Upper lobe of right lung (tissue), 1 donor: ENCODE results near the gene SLC30A4. TPM values are rescaled to one million over a fixed set of nuclear protein-coding genes. Genes with fewer than 3 reads are reported as not detected.

Source experiments
- ATAC-seq: fragments of 200-7000 bp; cut with Tn5 transposase; one replicate; pipeline ENCODE4 v1.9.1; 2020; ENCODE audit warnings: mild to moderate bottlenecking, moderate library complexity
- DNase-seq: peaks from one replicate; pipeline ENCODE4 v3.0.0-alpha.2; 2020
- H3K27ac ChIP-seq: fragments of 200-600 bp; one replicate; pipeline ENCODE4 v1.8.0; 2022
- H3K27me3 ChIP-seq: fragments of 200-600 bp; one replicate; pipeline ENCODE4 v1.8.0; 2022; ENCODE audit warnings: mild to moderate bottlenecking
- H3K36me3 ChIP-seq: fragments of 200-600 bp; one replicate; pipeline ENCODE4 v1.8.0; 2022
- H3K4me1 ChIP-seq: fragments of 200-600 bp; one replicate; pipeline ENCODE4 v1.8.0; 2022
- H3K4me3 ChIP-seq: fragments of 200-600 bp; one replicate; pipeline ENCODE4 v1.8.0; 2022; ENCODE audit warnings: mild to moderate bottlenecking
- H3K9me3 ChIP-seq: fragments of 200-600 bp; one replicate; pipeline ENCODE4 v1.8.0; 2022
- intact Hi-C: fragments of 100-400 bp; cut with DNase I; formaldehyde crosslinking; loops from one replicate; pipeline ENCODE4 v1.11.0; 2022
- total RNA-seq: library from RNA; stranded (reverse); fragmentation: NEBNext Ultra II Directional; extraction: Animal tissue kit (Norgen Biotek cat#: 25700); gene quantifications from one replicate; pipeline ENCODE4 v1.2.1, GENCODE V29; 2021
- TF ChIP-seq, protein P1 (sequence below): fragments of 200-600 bp; IDR thresholded peaks from one replicate; pipeline ENCODE4 v1.8.0; 2022; ENCODE audit warnings: antibody characterized with exemption
- donor health status: DM: no; HTN: yes; CAD: no; lungs with severe emphysema.

Gene SLC30A4
- total RNA-seq, 1 donor from 2014 or later, result 6.7 TPM

DNA sequence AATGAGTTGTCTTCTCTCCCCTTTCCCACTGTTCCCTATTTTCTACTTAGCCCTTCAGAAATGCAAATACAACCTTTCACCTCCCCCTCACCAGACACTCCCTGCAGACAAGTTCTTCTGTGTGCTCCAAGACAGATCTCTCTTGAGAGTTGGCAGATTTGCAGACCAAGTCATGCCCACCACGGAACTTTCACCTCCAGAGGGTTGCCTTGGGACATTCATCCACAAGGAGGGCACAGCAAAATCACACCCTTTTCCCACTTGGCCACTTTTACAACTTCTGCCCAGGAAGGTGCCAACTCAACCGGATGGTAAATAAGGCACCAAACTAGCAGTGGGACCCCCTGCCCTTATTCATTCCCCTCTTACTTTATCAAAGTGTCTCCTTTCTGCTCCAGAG, 53.5 kb downstream of the SLC30A4 start:
- Histone ChIP-seq H3K4me3 (no peak overlapping the region), H3K9me3 (no peaks in the 10 kb centered on the region), H3K27ac (no peak overlapping the region), H3K36me3 (no peaks in the 10 kb centered on the region), H3K4me1 (no peaks in the 10 kb centered on the region), H3K27me3 (peaks cover 6% of the 10 kb centered on the region)
- ATAC-seq, result no peak
- intact Hi-C loops, result no loop called here
- DNase-seq, result no peak
- TF ChIP-seq, protein P1, sequence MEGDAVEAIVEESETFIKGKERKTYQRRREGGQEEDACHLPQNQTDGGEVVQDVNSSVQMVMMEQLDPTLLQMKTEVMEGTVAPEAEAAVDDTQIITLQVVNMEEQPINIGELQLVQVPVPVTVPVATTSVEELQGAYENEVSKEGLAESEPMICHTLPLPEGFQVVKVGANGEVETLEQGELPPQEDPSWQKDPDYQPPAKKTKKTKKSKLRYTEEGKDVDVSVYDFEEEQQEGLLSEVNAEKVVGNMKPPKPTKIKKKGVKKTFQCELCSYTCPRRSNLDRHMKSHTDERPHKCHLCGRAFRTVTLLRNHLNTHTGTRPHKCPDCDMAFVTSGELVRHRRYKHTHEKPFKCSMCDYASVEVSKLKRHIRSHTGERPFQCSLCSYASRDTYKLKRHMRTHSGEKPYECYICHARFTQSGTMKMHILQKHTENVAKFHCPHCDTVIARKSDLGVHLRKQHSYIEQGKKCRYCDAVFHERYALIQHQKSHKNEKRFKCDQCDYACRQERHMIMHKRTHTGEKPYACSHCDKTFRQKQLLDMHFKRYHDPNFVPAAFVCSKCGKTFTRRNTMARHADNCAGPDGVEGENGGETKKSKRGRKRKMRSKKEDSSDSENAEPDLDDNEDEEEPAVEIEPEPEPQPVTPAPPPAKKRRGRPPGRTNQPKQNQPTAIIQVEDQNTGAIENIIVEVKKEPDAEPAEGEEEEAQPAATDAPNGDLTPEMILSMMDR, result no peak

DNA sequence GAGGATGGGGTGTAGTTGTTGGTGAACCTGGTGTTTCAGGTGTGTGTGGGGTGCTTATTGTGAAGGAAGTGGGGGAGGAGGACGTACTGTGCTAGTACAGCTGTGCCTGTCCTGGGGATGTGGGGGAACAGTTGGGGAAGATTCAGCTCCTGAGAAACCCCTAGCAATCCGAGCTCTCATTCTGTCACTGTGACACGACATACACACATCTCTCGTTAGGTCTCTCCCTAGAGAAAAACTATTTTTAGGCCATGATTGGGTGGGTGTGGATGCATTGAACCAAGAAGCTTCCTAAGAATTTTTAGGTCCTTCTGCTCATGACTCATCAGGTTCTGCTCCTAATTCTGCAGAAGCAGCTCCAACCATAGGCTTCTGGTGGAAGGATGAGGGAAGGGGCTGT, 54.3 kb downstream of the SLC30A4 start:
- ATAC-seq, result no peak
- Histone ChIP-seq H3K36me3 (no peaks in the 10 kb centered on the region), H3K4me3 (no peak overlapping the region), H3K27me3 (peaks cover 6% of the 10 kb centered on the region), H3K4me1 (no peaks in the 10 kb centered on the region), H3K27ac (no peak overlapping the region), H3K9me3 (no peaks in the 10 kb centered on the region)
- DNase-seq, result no peak
- TF ChIP-seq, protein P1, result no peak
- intact Hi-C loops, result no loop called here

DNA sequence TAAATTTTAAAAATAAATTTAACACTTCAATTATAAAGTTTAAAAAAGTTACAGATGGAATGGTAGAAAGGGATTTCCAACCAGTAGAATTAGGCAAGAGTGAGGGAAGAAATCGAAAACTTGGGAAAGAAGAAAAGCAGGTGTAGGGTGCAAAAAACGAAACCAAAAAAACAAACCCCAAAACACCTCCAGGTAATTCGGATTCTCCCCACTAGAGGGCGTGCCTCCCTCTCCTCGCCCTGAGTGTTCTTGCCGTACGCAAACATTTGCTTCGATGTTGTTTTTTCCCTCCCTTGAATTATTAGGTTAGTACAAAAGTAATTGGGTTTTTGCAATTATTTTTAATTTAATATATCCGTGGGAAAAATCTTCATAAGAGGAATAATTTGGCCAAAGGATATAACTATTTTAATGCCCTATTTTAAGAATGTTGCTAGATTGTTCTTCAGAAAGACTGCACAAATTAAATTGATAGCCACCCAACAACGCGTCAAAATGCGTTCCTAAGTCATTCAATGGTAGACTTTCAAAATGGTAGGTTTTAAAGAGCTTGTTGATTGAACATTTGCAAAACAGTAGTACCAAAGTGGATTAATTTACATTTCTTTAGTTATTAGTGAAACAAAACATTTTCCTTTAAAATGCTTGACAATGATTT, 63.7 kb downstream of the SLC30A4 start:
- Histone ChIP-seq H3K9me3 (no peaks in the 10 kb centered on the region), H3K36me3 (no peaks in the 10 kb centered on the region), H3K4me1 (peaks cover 31% of the 10 kb centered on the region), H3K27ac (no peak overlapping the region), H3K4me3 (peak overlapping the region; percentile 55), H3K27me3 (no peaks in the 10 kb centered on the region)
- no peak for DNase-seq
- intact Hi-C loops, result loop anchor here (5.0 kb wide), 1 partner anchor 153 kb away; no protein-coding TSS in a partner anchor
- TF ChIP-seq, protein P1, result peak; percentile 93
- ATAC-seq, result peak; percentile 63

DNA sequence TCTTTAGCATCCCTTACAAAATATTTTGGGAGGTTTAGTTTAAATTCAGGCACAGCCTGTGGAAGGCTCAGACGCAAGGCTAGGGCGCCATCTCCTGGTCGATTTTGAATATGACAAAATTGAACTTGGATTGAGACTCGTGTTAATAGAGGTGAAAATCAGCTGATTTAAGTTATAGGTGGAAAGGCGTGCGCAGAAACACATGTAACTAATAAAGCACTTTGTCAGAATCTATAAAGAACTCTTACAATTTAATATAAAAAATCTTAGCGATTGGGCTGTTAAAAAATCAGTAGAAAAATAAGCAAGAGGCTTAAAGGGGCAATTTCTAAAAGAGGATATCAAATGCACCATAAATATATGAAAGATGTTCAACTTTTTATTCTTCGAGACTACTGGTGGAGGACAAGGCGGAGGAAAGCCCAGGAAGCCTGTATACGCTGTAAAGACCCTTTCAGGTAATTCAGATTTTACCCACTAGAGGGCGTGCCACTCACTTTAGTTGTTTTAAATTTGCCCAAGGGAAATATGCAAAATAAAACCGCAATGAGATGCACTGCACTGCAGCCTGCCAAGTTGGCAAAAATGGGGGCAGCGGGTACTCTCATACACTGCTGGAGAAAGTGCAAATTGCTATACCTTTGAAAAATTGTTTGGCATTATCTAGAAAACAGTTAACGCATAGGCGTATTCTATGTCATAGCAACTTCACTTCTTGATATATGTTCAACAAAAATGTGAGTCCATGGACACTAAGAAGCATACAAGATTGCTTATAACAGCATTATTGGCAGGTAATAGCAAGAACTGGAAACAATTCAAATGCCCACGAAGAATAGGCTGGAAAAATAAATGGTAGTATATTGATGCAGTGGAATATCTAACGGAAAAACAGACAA, 64.7 kb downstream of the SLC30A4 start:
- DNase-seq (no peak), ATAC-seq (peak; percentile 79)
- H3K27ac ChIP-seq, result peak overlapping the region; percentile 75
- H3K9me3 ChIP-seq, result no peaks in the 10 kb centered on the region
- TF ChIP-seq, protein P1, result peak; percentile 73
- H3K27me3 ChIP-seq, result no peaks in the 10 kb centered on the region
- no peaks in the 10 kb centered on the region for H3K36me3 ChIP-seq
- H3K4me3 ChIP-seq, result peak overlapping the region; percentile 55
- H3K4me1 ChIP-seq, result peaks cover 31% of the 10 kb centered on the region
- intact Hi-C loops, result loop anchor here (5.0 kb wide), 1 partner anchor 154 kb away; no protein-coding TSS in a partner anchor

DNA sequence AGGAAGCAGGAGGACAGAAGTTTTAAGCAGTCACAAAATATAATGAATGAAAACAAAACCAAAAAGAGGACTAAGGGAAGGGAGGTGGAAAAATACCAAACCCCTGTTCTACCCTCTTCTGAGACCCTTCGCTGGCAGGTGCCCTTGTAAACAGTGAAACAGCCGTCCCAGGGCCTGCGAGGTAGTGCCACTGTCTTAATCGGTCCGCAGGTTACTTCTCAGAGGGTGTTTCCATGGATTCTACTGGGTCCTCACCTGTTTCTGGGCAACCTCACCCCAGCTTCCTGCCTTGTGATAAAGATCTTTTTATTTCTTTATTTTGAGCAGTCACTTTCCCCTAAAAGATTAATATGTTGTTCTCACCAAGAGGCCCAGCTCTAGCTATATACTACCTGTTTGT, 65.3 kb downstream of the SLC30A4 start:
- Histone ChIP-seq H3K9me3 (no peaks in the 10 kb centered on the region), H3K36me3 (no peaks in the 10 kb centered on the region), H3K27me3 (no peaks in the 10 kb centered on the region), H3K27ac (peak overlapping the region; percentile 75), H3K4me3 (peak overlapping the region; percentile 55), H3K4me1 (peaks cover 31% of the 10 kb centered on the region)
- DNase-seq, result no peak
- TF ChIP-seq, protein P1, result no peak
- intact Hi-C loops, result loop anchor here (5.0 kb wide), 1 partner anchor 155 kb away; no protein-coding TSS in a partner anchor
- ATAC-seq, result no peak
